NOMO-1 treated with dmso at 0.1 percent for 144 hours (cell line): ENCODE measurements around the gene LBH.

ENCODE experiments used
- DNase-seq: peaks from one replicate; lab custom pipeline; 2025; ENCODE audit not compliant: unreplicated experiment; lab: John Stamatoyannopoulos, UW

LBH gene

DNA sequence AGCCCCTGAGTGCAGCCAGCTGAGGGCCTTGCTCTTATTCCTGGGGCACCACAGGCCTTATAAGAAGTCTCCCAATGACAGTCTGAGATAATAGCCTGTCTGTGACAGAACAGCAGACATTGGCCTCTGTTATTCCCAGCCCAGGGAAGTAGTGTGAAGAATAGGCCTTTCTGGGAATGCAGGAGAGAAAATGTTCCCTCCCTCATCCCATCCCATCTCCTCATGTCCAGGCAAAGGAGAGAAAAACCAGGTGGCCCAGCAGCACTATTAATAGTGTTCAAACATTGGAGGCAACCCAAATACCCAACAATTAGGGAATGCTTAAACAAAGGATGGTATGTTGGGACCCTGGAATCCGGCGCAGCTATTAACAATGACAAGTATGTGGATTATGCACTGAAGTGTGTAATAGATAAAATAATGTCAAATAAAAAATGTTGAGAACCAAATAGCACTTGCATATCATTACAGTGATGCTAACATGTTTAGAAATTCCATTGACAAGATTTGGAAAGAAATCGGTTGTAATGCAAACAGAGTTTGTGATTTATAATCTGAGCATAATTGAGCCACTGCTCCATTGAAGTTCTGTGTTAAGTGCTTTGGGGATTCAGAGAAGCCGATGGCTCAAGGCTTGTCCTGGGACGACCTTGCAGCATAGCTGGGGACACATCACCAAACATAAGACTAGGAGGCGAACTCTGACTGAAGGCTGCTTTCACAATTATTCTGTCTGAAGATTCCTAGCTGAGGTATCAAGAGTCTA lies 69.3 kb downstream of the LBH start:
- no peak for DNase-seq

DNA sequence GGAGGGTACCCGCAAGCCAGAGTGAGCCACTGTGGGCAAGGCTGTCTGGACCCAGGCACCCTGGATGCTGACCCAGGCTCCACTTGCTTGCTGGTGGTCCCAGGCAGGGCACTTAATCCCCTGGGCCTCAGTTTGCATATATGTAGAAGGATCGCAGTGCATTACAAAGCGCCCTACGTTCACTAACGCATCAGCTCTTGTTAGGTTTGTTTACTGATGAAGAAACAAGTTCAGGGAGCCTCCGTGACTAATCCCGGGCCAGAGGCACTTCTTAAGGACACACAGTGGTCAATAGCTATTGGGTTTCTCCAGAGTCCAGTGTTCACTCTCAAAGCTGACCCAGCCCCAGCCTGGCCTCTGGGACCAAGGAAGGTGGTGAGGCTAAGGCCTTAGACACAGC lies 70.2 kb downstream of the LBH start:
- DNase-seq: no peak

DNA sequence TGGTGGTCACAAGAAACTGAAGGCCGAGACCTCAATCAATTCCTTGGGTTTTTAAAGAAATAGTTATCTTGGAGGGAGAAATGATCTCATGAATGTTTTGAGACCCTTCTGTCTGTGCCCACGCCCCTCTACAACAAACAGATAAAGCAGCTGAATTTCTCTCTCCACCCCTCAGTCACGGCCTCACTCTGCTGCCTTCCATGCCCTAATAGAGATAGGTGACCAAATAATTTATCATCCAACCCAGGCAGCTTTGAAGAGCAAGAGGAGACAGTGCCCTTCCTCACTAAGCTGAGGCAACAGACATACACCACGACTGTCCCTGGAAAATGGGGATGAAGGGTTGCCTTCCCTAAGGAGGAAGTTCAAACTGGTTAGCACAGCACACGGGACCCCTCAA lies 71.2 kb downstream of the LBH start:
- no peak for DNase-seq

DNA sequence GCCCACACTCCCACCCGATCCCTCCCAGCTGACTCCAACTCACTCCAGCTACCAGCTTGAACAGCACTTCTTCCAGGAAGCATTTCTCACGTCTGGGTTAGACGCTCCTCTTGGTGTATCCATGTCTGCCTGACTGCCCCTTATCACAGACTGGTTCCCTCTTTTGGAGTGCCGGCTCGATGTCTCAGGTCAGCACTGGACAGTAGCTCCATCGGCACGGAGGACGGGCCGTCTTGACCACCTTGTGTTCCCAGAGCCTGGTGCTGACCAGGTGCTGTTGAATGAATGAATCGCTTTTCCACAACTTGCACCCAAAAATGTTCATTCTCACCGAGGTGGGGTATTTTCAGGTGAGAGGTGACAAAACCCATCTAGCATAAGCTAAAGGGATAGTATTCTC lies 71.8 kb downstream of the LBH start:
- no peak for DNase-seq

DNA sequence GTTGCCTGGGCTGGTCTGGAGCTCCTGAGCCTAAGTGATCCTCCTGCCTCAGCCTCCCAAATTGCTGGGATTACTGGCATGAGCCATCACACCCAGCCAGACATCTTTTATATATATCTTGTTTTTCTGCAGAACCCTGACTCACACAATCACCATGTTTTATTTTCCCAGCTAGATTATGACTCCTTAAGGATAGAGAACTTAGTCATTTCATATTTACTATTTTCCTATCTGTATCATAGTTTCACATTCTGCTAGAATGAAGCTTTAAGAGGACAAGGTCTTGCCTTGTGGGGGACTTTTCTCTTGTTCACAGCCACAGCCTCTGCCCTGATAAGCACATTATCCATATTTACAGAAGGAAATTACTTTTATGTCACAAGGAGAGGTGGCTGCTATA lies 73.9 kb downstream of the LBH start:
- DNase-seq: no peak

DNA sequence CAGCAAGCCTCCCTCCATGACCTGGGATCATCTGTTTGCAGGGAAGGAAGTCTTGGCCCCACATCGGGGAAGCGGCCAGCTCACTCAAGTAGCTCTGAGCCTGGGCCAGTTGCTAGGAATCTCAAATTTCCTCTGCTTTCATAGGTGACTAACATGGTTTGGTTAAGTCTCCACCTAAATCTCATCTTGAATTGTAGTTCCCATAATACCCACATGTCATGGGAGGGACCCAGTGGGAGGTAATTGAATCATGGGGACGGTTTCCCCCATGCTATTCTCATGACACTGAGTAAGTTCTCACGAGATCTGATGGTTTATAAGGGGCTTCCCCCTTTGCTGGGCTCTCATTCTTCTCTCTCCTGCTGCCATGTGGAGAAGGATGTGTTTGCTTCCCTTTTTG lies 75.2 kb downstream of the LBH start:
- DNase-seq: no peak

DNA sequence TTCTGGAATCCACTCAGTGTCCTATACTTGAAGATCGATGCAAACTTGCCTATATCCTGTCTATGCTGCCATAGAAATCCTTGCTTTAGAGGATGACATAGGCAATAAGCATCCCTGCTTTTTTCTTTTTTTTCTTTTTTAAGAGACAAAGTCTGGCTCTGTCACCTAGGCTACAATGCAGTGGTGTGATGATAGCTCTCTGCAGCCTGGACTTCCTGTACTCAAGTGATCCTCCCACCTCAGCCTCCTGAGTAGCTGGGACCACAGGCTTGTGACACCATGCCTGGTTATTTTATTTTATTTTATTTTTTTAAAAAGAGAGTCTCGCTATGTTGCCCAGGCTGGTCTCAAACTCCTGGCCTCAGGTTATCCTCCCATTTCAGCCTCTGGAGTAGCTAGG lies 76.9 kb downstream of the LBH start:
- DNase-seq: no peak
